SK-N-SH (cell line): ENCODE data around the gene BCAN. TPM values are rescaled to one million over a fixed set of nuclear protein-coding genes. Genes with fewer than 3 reads are reported as not detected.
"Not testable (repeated sequence)": the region's sequence is repeated elsewhere in the genome, so short reads cannot be mapped to it uniquely, and the experiment has no call there.

Source experiments
- CTCF ChIA-PET: fragments of 300-600, 350-600 bp; formaldehyde crosslinking; extraction: SDS; loops from one replicate; lab custom pipeline; 2021; lab: Yijun Ruan, JAX
- POLR2A ChIA-PET: fragments of 350-600 bp; sonication (Branson Sonifier 250); formaldehyde crosslinking; extraction: SDS; loops from one replicate; lab custom pipeline; 2020; ENCODE audit warnings: antibody characterized with exemption, inconsistent platforms; lab: Yijun Ruan, JAX
- DNase-seq: peaks from one replicate; pipeline ENCODE4 v3.0.0; 2012
- H2AFZ ChIP-seq: fragments of 200-600 bp; sonication (generic); 2 replicates; pipeline ENCODE4 v1.8.1; 2016; ENCODE audit warnings: antibody characterized with exemption, mild to moderate bottlenecking, low read depth
- H3F3A ChIP-seq: fragments of 200-600 bp; sonication (generic); replicated peaks from 2 replicates; pipeline ENCODE3; 2016; ENCODE audit warnings: antibody characterized with exemption, mild to moderate bottlenecking; ENCODE audit not compliant: insufficient read depth
- H3K27ac ChIP-seq, 2 experiments: fragments of 200-500 bp in 1 of 2; fragments of 200-600 bp in 1 of 2; sonication (Bioruptor generic) in 1 of 2; sonication (generic), shearing (Covaris generic) in 1 of 2; 2 replicates each; pipeline versions ENCODE4 v1.5.1 to v1.6.1; 2014 to 2016; ENCODE audit warnings: low read depth in 2 of 2, inconsistent platforms in 1 of 2, low read length in 1 of 2, mild to moderate bottlenecking in 1 of 2, mixed read lengths in 1 of 2
- H3K27me3 ChIP-seq: fragments of 200-600 bp; sonication (generic), shearing (Covaris generic); 2 replicates; pipeline ENCODE4 v1.6.1; 2016; ENCODE audit warnings: mixed run types; ENCODE audit not compliant: insufficient read depth
- H3K36me3 ChIP-seq, 2 experiments: fragments of 200-500 bp in 1 of 2; fragments of 200-600 bp in 1 of 2; sonication (Bioruptor generic) in 1 of 2; sonication (generic) in 1 of 2; replicated peaks in 1 of 2; 2 replicates each; pipeline versions ENCODE3 to v1.5.1; 2014 to 2016; ENCODE audit warnings: low read length in 1 of 2, mild to moderate bottlenecking in 1 of 2; ENCODE audit not compliant: insufficient read depth in 2 of 2, control insufficient read depth in 1 of 2
- H3K4me1 ChIP-seq, 2 experiments: fragments of 200-500 bp in 1 of 2; fragments of 200-600 bp in 1 of 2; sonication (Bioruptor generic) in 1 of 2; sonication (generic), shearing (Covaris generic) in 1 of 2; 2 replicates each; pipeline versions ENCODE4 v1.5.1 to v1.6.1; 2014 to 2016; ENCODE audit warnings: low read depth in 1 of 2, low read length in 1 of 2, mixed run types in 1 of 2; ENCODE audit not compliant: insufficient read depth in 2 of 2, control insufficient read depth in 1 of 2
- H3K4me2 ChIP-seq: fragments of 200-600 bp; sonication (generic), shearing (Covaris generic); 2 replicates; pipeline ENCODE4 v1.6.1; 2017; ENCODE audit warnings: mixed run types
- H3K4me3 ChIP-seq, 2 experiments: fragments of 200-500 bp in 1 of 2; fragments of 200-600 bp in 1 of 2; sonication (Bioruptor generic) in 1 of 2; sonication (generic), shearing (Covaris generic) in 1 of 2; 2 replicates each; pipeline versions ENCODE4 v1.5.1 to v1.8.1; 2014 to 2016; ENCODE audit warnings: low read depth in 2 of 2, inconsistent platforms in 1 of 2, low read length in 1 of 2, mild to moderate bottlenecking in 1 of 2, mixed read lengths in 1 of 2, moderate library complexity in 1 of 2
- H3K79me2 ChIP-seq: fragments of 200-600 bp; sonication (generic); 2 replicates; pipeline ENCODE4 v1.8.1; 2017; ENCODE audit warnings: mild to moderate bottlenecking; ENCODE audit not compliant: insufficient read depth
- H3K9ac ChIP-seq: fragments of 200-600 bp; sonication (generic); 2 replicates; pipeline ENCODE4 v1.6.1; 2017; ENCODE audit warnings: mixed run types
- H3K9me2 ChIP-seq: fragments of 200-600 bp; sonication (generic); 2 replicates; pipeline ENCODE4 v1.6.1; 2017; ENCODE audit warnings: mixed run types
- H3K9me3 ChIP-seq: fragments of 200-600 bp; sonication (generic); 2 replicates; pipeline ENCODE4 v1.6.1; 2017; ENCODE audit warnings: mixed run types, mild to moderate bottlenecking, moderate library complexity
- H4K20me1 ChIP-seq: fragments of 200-600 bp; sonication (generic); 2 replicates; pipeline ENCODE4 v1.6.1; 2017; ENCODE audit warnings: mild to moderate bottlenecking, mixed run types; ENCODE audit not compliant: insufficient read depth
- ELF1 ChIP-seq: IDR thresholded peaks from 2 replicates; pipeline ENCODE4 v1.4.0; 2012
- EZH2phosphoT487 ChIP-seq: fragments of 200-600 bp; sonication (generic); IDR thresholded peaks from 2 replicates; pipeline ENCODE4 v1.6.1; 2017; ENCODE audit warnings: low read depth, mixed run types, mild to moderate bottlenecking, antibody characterized with exemption, moderate library complexity, borderline replicate concordance
- FOXJ3 ChIP-seq: sonication (generic); formaldehyde crosslinking; IDR thresholded peaks from 2 replicates; pipeline ENCODE4 v1.5.1; 2020; ENCODE audit warnings: mild to moderate bottlenecking, missing genetic modification reagents
- GATA2 ChIP-seq: sonication (generic); formaldehyde crosslinking; IDR thresholded peaks from 2 replicates; pipeline ENCODE4 v1.5.0; 2020; ENCODE audit warnings: mild to moderate bottlenecking, missing genetic modification reagents
- JUND ChIP-seq: IDR thresholded peaks from 2 replicates; pipeline ENCODE4 v1.4.0; 2012
- MEF2A ChIP-seq: IDR thresholded peaks from 2 replicates; pipeline ENCODE4 v1.4.0; 2012; ENCODE audit warnings: low read depth, borderline replicate concordance
- NFIC ChIP-seq: IDR thresholded peaks from 2 replicates; pipeline ENCODE4 v1.4.0; 2012; ENCODE audit warnings: borderline replicate concordance
- POLR2AphosphoS5 ChIP-seq: IDR thresholded peaks from 2 replicates; pipeline ENCODE4 v1.6.1; 2012; ENCODE audit warnings: low read depth, low read length
- RCOR1 ChIP-seq: fragments of 150-350 bp; IDR thresholded peaks from 2 replicates; pipeline ENCODE4 v1.6.1; 2017; ENCODE audit warnings: antibody characterized with exemption, low read length
- RXRA ChIP-seq: IDR thresholded peaks from 2 replicates; pipeline ENCODE4 v1.4.0; 2012; ENCODE audit warnings: low read depth, mild to moderate bottlenecking, borderline replicate concordance
- SIN3A ChIP-seq: IDR thresholded peaks from 2 replicates; pipeline ENCODE4 v1.6.1; 2012; ENCODE audit warnings: low read depth, mild to moderate bottlenecking, low read length, moderate library complexity, borderline replicate concordance
- SMC3 ChIP-seq: IDR thresholded peaks from 2 replicates; pipeline ENCODE4 v1.6.1; 2012; ENCODE audit warnings: low read depth, low read length, improper control_type of control experiment
- TEAD4 ChIP-seq: IDR thresholded peaks from 2 replicates; pipeline ENCODE4 v1.4.0; 2012; ENCODE audit warnings: mild to moderate bottlenecking, borderline replicate concordance; ENCODE audit not compliant: insufficient read depth
- WGBS: methylation state at CpG from one replicate; pipeline ENCODE4 v1.1.6; 2017; ENCODE audit warnings: low lambda C conversion rate; 5-methylcytosine and 5-hydroxymethylcytosine counted together
- polyA plus RNA-seq, 3 experiments: library from polyadenylated mRNA; depleted of rRNA; stranded (reverse); fragments of >200 nt; gene quantifications; 2 replicates each; pipeline ENCODE4 v1.2.3, GENCODE V29; 2012
- TF ChIP-seq, protein P1 (sequence below): fragments of 200-600 bp; sonication (generic); IDR thresholded peaks from 2 replicates; pipeline ENCODE4 v1.6.1; 2017; ENCODE audit warnings: antibody characterized with exemption, mild to moderate bottlenecking, moderate library complexity
- TF ChIP-seq, protein P2 (sequence below): IDR thresholded peaks from 2 replicates; pipeline ENCODE4 v1.4.0; 2012; ENCODE audit warnings: low read depth, borderline replicate concordance
- TF ChIP-seq, protein P3 (sequence below): IDR thresholded peaks from 2 replicates; pipeline ENCODE4; 2012
- TF ChIP-seq, protein P4 (sequence below): IDR thresholded peaks from 2 replicates; pipeline ENCODE4 v1.6.1; 2012; ENCODE audit warnings: mild to moderate bottlenecking, low read depth, low read length, moderate library complexity

BCAN gene
- polyA plus RNA-seq, 1 of the 3 experiments (the other 2 are of a cell fraction): 0.25 TPM

DNA sequence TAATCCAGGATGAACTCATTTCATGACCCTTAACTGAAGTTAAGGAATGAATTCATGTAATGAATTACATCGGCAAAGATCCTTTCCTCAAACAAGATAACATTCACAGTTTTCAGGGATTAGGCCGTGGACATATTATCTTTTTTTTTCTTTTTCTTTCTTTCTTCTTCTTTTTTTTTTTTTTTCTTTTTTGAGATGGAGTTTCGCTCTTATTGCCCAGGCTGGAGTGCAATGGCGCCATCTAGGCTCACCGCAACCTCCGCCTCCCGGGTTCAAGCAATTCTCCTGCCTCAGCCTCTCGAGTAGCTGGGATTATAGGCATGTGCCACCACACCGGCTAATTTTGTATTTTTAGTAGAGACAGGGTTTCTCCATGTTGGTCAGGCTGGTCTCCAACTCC, 10.8 kb upstream of the BCAN start:
- H2AFZ ChIP-seq, H3F3A ChIP-seq, DNase-seq, H3K36me3 ChIP-seq, H3K4me3 ChIP-seq, H3K9ac ChIP-seq, H3K4me2 ChIP-seq, POLR2A ChIA-PET, H3K79me2 ChIP-seq, H3K4me1 ChIP-seq, H3K9me2 ChIP-seq, H4K20me1 ChIP-seq, H3K9me3 ChIP-seq, H3K27ac ChIP-seq: not testable (repeated sequence)
- TF ChIP-seq, protein P1, sequence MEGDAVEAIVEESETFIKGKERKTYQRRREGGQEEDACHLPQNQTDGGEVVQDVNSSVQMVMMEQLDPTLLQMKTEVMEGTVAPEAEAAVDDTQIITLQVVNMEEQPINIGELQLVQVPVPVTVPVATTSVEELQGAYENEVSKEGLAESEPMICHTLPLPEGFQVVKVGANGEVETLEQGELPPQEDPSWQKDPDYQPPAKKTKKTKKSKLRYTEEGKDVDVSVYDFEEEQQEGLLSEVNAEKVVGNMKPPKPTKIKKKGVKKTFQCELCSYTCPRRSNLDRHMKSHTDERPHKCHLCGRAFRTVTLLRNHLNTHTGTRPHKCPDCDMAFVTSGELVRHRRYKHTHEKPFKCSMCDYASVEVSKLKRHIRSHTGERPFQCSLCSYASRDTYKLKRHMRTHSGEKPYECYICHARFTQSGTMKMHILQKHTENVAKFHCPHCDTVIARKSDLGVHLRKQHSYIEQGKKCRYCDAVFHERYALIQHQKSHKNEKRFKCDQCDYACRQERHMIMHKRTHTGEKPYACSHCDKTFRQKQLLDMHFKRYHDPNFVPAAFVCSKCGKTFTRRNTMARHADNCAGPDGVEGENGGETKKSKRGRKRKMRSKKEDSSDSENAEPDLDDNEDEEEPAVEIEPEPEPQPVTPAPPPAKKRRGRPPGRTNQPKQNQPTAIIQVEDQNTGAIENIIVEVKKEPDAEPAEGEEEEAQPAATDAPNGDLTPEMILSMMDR: peak; percentile 43
- H3K27me3 ChIP-seq: peaks cover 39% of the 10 kb centered on the region; the same call in 1 of the 2 replicates
- WGBS: 58% methylated on average over 9 of the region's 9 CpGs
- CTCF ChIA-PET: interaction anchor here (0.7 to 9.7 kb wide), 11 partner anchors 9 to 95 kb away, joined by 3 to 244 read pairs (median 4); partner anchors contain the start of genes BCAN and NES

DNA sequence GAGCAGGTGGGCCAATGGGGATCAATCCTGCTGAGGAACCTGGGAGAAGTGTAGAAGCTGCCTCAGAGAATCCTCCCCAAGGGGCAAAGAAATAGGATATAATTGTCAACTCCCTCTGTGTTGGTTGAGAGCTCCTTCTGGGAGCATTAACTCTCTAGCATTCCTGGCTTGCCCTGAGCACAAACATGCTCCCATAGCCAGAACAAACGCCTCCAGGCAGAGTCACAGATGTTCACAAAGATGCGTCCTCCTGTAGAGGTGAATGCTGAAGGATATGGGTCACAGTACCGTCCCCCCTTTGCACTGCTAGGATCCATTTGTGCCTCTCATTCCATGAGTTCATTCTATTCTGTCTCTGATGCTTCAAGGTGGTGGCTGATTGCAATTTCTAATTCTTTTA, 9.6 kb upstream of the BCAN start:
- Histone ChIP-seq H2AFZ (no peak overlapping the region), H4K20me1 (no peaks in the 10 kb centered on the region), H3K4me1 (no peaks in the 10 kb centered on the region), H3K4me2 (no peak overlapping the region), H3F3A (no peaks in the 10 kb centered on the region), H3K27me3 (peaks cover 52% of the 10 kb centered on the region; the same call in 1 of the 2 replicates), H3K4me3 (no peak overlapping the region), H3K9me3 (no peaks in the 10 kb centered on the region), H3K36me3 (no peaks in the 10 kb centered on the region), H3K9ac (no peak overlapping the region), H3K27ac (no peak overlapping the region), H3K9me2 (no peaks in the 10 kb centered on the region), H3K79me2 (no peaks in the 10 kb centered on the region)
- peak; percentile 4 for DNase-seq
- POLR2A ChIA-PET: no interaction called here
- CTCF ChIA-PET: interaction anchor here (1.3 to 3.7 kb wide), 4 partner anchors 16 to 57 kb away, joined by 4 to 54 read pairs (median 5); no protein-coding TSS in a partner anchor
- 67% methylated on average over 1 of the region's 3 CpGs for WGBS
- TF ChIP-seq MEF2A (no peak), SMC3 (no peak), TEAD4 (no peak), RCOR1 (no peak), FOXJ3 (no peak), SIN3A (no peak), EZH2phosphoT487 (no peak), NFIC (no peak), JUND (no peak), ELF1 (no peak), RXRA (no peak), GATA2 (CRISPR knock-in tag) (no peak), POLR2AphosphoS5 (no peak)
- TF ChIP-seq, protein P2, sequence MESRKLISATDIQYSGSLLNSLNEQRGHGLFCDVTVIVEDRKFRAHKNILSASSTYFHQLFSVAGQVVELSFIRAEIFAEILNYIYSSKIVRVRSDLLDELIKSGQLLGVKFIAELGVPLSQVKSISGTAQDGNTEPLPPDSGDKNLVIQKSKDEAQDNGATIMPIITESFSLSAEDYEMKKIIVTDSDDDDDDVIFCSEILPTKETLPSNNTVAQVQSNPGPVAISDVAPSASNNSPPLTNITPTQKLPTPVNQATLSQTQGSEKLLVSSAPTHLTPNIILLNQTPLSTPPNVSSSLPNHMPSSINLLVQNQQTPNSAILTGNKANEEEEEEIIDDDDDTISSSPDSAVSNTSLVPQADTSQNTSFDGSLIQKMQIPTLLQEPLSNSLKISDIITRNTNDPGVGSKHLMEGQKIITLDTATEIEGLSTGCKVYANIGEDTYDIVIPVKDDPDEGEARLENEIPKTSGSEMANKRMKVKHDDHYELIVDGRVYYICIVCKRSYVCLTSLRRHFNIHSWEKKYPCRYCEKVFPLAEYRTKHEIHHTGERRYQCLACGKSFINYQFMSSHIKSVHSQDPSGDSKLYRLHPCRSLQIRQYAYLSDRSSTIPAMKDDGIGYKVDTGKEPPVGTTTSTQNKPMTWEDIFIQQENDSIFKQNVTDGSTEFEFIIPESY: no peak
- TF ChIP-seq, protein P3, sequence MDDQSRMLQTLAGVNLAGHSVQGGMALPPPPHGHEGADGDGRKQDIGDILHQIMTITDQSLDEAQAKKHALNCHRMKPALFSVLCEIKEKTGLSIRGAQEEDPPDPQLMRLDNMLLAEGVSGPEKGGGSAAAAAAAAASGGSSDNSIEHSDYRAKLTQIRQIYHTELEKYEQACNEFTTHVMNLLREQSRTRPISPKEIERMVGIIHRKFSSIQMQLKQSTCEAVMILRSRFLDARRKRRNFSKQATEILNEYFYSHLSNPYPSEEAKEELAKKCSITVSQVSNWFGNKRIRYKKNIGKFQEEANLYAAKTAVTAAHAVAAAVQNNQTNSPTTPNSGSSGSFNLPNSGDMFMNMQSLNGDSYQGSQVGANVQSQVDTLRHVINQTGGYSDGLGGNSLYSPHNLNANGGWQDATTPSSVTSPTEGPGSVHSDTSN: no peak
- TF ChIP-seq, protein P4, sequence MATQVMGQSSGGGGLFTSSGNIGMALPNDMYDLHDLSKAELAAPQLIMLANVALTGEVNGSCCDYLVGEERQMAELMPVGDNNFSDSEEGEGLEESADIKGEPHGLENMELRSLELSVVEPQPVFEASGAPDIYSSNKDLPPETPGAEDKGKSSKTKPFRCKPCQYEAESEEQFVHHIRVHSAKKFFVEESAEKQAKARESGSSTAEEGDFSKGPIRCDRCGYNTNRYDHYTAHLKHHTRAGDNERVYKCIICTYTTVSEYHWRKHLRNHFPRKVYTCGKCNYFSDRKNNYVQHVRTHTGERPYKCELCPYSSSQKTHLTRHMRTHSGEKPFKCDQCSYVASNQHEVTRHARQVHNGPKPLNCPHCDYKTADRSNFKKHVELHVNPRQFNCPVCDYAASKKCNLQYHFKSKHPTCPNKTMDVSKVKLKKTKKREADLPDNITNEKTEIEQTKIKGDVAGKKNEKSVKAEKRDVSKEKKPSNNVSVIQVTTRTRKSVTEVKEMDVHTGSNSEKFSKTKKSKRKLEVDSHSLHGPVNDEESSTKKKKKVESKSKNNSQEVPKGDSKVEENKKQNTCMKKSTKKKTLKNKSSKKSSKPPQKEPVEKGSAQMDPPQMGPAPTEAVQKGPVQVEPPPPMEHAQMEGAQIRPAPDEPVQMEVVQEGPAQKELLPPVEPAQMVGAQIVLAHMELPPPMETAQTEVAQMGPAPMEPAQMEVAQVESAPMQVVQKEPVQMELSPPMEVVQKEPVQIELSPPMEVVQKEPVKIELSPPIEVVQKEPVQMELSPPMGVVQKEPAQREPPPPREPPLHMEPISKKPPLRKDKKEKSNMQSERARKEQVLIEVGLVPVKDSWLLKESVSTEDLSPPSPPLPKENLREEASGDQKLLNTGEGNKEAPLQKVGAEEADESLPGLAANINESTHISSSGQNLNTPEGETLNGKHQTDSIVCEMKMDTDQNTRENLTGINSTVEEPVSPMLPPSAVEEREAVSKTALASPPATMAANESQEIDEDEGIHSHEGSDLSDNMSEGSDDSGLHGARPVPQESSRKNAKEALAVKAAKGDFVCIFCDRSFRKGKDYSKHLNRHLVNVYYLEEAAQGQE: no peak
- TF ChIP-seq, protein P1: no peak
